Esophagus muscularis mucosa (tissue), 4 donors: ENCODE data around the gene CAMTA1. TPM values are rescaled to one million over a fixed set of nuclear protein-coding genes. Genes with fewer than 3 reads are reported as not detected.

Experiments used
- DNase-seq: peaks from one replicate; pipeline ENCODE4 v3.0.0-alpha.2; 2017; ENCODE audit errors: extremely low spot score
- H3K27ac ChIP-seq, 4 donors: fragments of 200-600 bp; sonication (generic); replicated peaks in 1 of 4; 1 replicate in 3 of 4; 2 replicates in 1 of 4; pipeline ENCODE4 v1.5.1; 2016 to 2019; ENCODE audit warnings: mild to moderate bottlenecking in 1 of 4
- H3K27me3 ChIP-seq, 4 donors: fragments of 200-600 bp; sonication (generic); one replicate each; pipeline versions ENCODE4 v1.5.1 to v1.6.0; 2016 to 2019
- H3K36me3 ChIP-seq, 4 donors: fragments of 200-600 bp; sonication (generic); one replicate each; pipeline ENCODE4 v1.5.1; 2016 to 2019
- H3K4me1 ChIP-seq, 4 donors: fragments of 200-600 bp; sonication (generic); one replicate each; pipeline ENCODE4 v1.5.1; 2016 to 2019
- H3K4me3 ChIP-seq, 4 donors: fragments of 200-600 bp; sonication (generic); 1 replicate in 2 of 4; 2 replicates in 2 of 4; pipeline ENCODE4 v1.5.1; 2016 to 2019; ENCODE audit warnings: mild to moderate bottlenecking in 4 of 4, moderate library complexity in 1 of 4
- H3K9me3 ChIP-seq, 4 donors: fragments of 200-600 bp; sonication (generic); 1 replicate in 3 of 4; 2 replicates in 1 of 4; pipeline ENCODE4 v1.5.1; 2016 to 2019
- EP300 ChIP-seq: sonication (generic); formaldehyde crosslinking; IDR thresholded peaks from one replicate; pipeline ENCODE4 v1.6.1; 2017; ENCODE audit warnings: antibody characterized with exemption
- POLR2A ChIP-seq: fragments of 450-650 bp; IDR thresholded peaks from one replicate; pipeline ENCODE4 v1.6.1; 2017; ENCODE audit warnings: antibody characterized with exemption, moderate library complexity, mild to moderate bottlenecking, low read depth
- POLR2AphosphoS5 ChIP-seq, 2 donors: sonication (generic); formaldehyde crosslinking; IDR thresholded peaks; one replicate each; pipeline ENCODE4 v1.6.1; 2017; ENCODE audit warnings: antibody characterized with exemption in 2 of 2
- WGBS: methylation state at CpG from one replicate; pipeline ENCODE4 v1.1.5; 2018; 5-methylcytosine and 5-hydroxymethylcytosine counted together
- intact Hi-C: fragments of 100-400 bp; cut with DNase I; formaldehyde crosslinking; loops from one replicate; pipeline ENCODE4 v1.15.1; 2023
- total RNA-seq, 4 donors: library from RNA; depleted of rRNA; stranded (reverse); fragments of >200 nt; gene quantifications; one replicate each; pipeline versions ENCODE4 v1.1.0 to v1.2.1, GENCODE V29; 2016
- TF ChIP-seq, protein P1 (sequence below), 3 experiments: fragments of 200-600 bp in 2 of 3; fragments of 450-650 bp in 1 of 3; sonication (generic) in 2 of 3; IDR thresholded peaks; one replicate each; pipeline ENCODE4 v1.5.1; 2017 to 2019; ENCODE audit warnings: antibody characterized with exemption in 3 of 3, mild to moderate bottlenecking in 2 of 3, moderate library complexity in 1 of 3

CAMTA1 gene
- total RNA-seq, 4 donors from 2014 or later: 109 to 226 (median 139) TPM

GRCh38 chr1:7634546-7635240 is 849.4 kb downstream of the CAMTA1 start:
- H3K4me3 ChIP-seq: no peak overlapping the region
- no peaks in the 10 kb centered on the region for H3K4me1 ChIP-seq
- H3K36me3 ChIP-seq: no peaks in the 10 kb centered on the region
- intact Hi-C loops: no loop called here
- no peaks in the 10 kb centered on the region for H3K9me3 ChIP-seq
- H3K27me3 ChIP-seq: peaks cover 0 to 34% (median 0%) of the 10 kb centered on the region in 4 donors
- DNase-seq: no peak
- no peak for TF ChIP-seq POLR2A
- TF ChIP-seq EP300: no peak
- no peak for TF ChIP-seq POLR2AphosphoS5 (IDR thresholded peaks at IDR 0.05)
- TF ChIP-seq, protein P1, sequence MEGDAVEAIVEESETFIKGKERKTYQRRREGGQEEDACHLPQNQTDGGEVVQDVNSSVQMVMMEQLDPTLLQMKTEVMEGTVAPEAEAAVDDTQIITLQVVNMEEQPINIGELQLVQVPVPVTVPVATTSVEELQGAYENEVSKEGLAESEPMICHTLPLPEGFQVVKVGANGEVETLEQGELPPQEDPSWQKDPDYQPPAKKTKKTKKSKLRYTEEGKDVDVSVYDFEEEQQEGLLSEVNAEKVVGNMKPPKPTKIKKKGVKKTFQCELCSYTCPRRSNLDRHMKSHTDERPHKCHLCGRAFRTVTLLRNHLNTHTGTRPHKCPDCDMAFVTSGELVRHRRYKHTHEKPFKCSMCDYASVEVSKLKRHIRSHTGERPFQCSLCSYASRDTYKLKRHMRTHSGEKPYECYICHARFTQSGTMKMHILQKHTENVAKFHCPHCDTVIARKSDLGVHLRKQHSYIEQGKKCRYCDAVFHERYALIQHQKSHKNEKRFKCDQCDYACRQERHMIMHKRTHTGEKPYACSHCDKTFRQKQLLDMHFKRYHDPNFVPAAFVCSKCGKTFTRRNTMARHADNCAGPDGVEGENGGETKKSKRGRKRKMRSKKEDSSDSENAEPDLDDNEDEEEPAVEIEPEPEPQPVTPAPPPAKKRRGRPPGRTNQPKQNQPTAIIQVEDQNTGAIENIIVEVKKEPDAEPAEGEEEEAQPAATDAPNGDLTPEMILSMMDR (IDR thresholded peaks at IDR 0.05): no peak
- H3K27ac ChIP-seq: no peak overlapping the region
- 63% methylated on average over 10 of the region's 13 CpGs for WGBS

DNA sequence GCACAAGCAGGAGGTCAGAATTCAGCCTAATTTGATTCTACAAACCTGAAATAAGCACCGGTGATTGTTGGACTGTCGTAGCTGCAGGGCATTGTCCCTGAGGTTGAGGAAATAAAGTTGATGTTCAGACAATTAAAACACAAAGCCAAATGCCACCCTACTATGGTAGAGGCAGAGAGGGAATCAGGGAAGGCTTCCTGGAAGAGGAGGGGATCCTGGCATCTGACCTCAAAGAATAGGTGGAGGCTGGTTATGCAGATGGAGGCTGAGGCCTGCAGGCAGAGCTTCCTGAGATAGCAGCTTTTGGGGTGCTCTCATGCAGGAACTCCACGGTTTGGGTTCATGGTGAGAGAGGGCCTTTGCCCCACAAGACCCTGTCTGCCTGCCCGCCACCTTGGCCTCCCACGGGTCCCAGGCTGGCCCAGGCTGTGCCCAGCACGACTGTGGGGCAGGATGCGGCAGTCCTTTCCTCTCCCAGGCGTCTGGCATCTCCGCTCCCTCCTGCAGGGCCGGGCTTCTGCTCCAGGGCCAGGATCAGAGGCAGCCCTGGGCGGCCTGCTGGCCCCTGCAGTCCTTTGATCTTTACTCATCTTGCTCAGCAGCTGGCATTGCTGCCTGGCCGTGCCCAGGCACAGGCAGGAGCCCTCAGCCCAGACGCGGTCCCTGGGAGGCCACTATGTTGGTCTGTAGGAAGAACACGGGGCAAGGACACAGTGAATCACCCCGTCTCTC is 851.7 kb downstream of the CAMTA1 start:
- H3K36me3 ChIP-seq: no peaks in the 10 kb centered on the region
- no peaks in the 10 kb centered on the region for H3K9me3 ChIP-seq
- H3K27ac ChIP-seq: no peak overlapping the region
- TF ChIP-seq, protein P1 (IDR thresholded peaks at IDR 0.05): no peak
- TF ChIP-seq POLR2AphosphoS5 (IDR thresholded peaks at IDR 0.05) (no peak), EP300 (no peak), POLR2A (no peak)
- H3K4me1 ChIP-seq: peaks cover 0 to 1% (median 0%) of the 10 kb centered on the region in 4 donors
- H3K27me3 ChIP-seq: peaks cover 0 to 14% (median 0%) of the 10 kb centered on the region in 4 donors
- WGBS: 89% methylated on average over 13 of the region's 16 CpGs
- no peak overlapping the region for H3K4me3 ChIP-seq
- DNase-seq: no peak
- intact Hi-C loops: no loop called here

DNA sequence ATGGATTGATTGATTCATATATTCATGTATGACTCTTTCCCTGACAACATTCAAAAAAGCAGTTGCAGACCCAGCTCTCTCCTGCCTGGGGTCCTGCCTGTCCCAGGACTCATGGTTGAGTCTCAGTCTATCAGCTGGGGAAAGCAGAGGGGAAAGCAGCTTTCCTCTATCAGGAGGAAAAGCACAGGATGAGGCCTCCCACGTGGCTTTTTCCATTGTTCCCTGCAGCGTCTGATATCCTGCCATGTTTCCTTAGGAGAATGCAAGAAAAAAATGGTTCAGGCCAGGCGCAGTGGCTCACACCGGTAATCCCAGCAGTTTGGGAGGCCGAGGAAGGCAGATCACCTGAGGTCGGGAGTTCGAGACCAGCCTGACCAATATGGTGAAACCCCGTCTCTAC is 852.8 kb downstream of the CAMTA1 start:
- Histone ChIP-seq H3K27me3 (peaks cover 0 to 5% (median 0%) of the 10 kb centered on the region in 4 donors), H3K36me3 (no peaks in the 10 kb centered on the region), H3K27ac (no peak overlapping the region), H3K4me1 (peaks cover 0 to 3% (median 0%) of the 10 kb centered on the region in 4 donors), H3K4me3 (no peak overlapping the region), H3K9me3 (no peaks in the 10 kb centered on the region)
- intact Hi-C loops: no loop called here
- no peak for DNase-seq
- 74% methylated on average over 8 of the region's 8 CpGs for WGBS
- TF ChIP-seq, protein P1 (IDR thresholded peaks at IDR 0.05): no peak
- TF ChIP-seq POLR2AphosphoS5 (IDR thresholded peaks at IDR 0.05) (no peak), POLR2A (no peak), EP300 (no peak)

DNA sequence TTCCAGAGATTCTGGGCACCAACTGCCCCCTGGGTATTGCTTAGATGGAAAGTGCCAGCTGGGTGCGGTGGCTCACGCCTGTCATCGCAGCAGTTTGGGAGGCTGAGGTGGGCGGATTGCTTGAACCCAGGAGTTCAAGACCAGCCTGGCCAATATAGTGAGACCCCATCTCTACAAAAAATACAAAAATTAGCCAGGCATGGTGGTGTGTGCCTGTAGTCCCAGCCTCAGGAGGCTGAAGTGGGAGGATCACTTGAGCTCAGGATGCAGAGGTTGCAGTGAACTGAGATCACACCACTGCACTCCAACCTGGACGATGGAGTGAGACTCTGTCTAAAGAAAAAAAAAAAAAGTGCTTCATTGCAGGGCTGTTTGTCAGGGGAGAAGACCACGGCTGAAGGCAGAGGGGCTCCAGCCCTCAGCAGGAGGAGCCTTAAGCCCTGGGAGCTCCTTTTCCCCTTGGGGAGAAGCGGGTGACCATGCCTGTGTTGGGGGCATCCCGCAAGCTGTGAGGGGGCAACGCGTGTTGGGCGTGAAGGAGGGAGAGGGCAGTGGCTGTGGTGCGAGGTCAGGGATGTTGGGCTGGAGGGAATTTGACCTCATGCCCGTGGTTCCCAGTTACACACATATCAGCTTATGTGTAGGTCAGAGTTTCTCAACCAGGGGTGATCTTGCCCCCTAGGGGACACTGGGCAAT is 854.3 kb downstream of the CAMTA1 start:
- H3K36me3 ChIP-seq: no peaks in the 10 kb centered on the region
- no peaks in the 10 kb centered on the region for H3K27me3 ChIP-seq
- intact Hi-C loops: loop anchor here (10.0 kb wide), 4 partner anchors 415 to 915 kb away; partner anchors contain the start of gene CAMTA1
- H3K9me3 ChIP-seq: no peaks in the 10 kb centered on the region
- no peak overlapping the region for H3K4me3 ChIP-seq
- H3K4me1 ChIP-seq: peaks cover 0 to 3% (median 0%) of the 10 kb centered on the region in 4 donors
- WGBS: 89% methylated on average over 13 of the region's 13 CpGs
- no peak for TF ChIP-seq EP300
- no peak for DNase-seq
- no peak overlapping the region for H3K27ac ChIP-seq

GRCh38 chr1:7640350-7640749 is 855.1 kb downstream of the CAMTA1 start:
- 95% methylated on average over 16 of the region's 18 CpGs for WGBS
- Histone ChIP-seq H3K36me3 (no peaks in the 10 kb centered on the region), H3K4me3 (no peak overlapping the region), H3K9me3 (no peaks in the 10 kb centered on the region), H3K27ac (no peak overlapping the region), H3K4me1 (peaks cover 6 to 7% (median 6%) of the 10 kb centered on the region in 4 donors), H3K27me3 (no peaks in the 10 kb centered on the region)
- no peak for DNase-seq
- TF ChIP-seq POLR2AphosphoS5 (IDR thresholded peaks at IDR 0.05) (no peak), EP300 (no peak), POLR2A (no peak)
- TF ChIP-seq, protein P1 (IDR thresholded peaks at IDR 0.05): no peak
- intact Hi-C loops: loop anchor here (10.0 kb wide), 4 partner anchors 416 to 916 kb away; partner anchors contain the start of gene CAMTA1
